Glomerular visceral epithelial cell (primary cell): ENCODE data around the gene NMT2.
A peak's percentile ranks its signal among the peaks of the same experiment; 100 is the strongest.

Experiments used
- DNase-seq: peaks from one replicate; pipeline ENCODE4 v3.0.0-alpha.2; 2016; ENCODE audit errors: extremely low spot score

NMT2 gene

DNA sequence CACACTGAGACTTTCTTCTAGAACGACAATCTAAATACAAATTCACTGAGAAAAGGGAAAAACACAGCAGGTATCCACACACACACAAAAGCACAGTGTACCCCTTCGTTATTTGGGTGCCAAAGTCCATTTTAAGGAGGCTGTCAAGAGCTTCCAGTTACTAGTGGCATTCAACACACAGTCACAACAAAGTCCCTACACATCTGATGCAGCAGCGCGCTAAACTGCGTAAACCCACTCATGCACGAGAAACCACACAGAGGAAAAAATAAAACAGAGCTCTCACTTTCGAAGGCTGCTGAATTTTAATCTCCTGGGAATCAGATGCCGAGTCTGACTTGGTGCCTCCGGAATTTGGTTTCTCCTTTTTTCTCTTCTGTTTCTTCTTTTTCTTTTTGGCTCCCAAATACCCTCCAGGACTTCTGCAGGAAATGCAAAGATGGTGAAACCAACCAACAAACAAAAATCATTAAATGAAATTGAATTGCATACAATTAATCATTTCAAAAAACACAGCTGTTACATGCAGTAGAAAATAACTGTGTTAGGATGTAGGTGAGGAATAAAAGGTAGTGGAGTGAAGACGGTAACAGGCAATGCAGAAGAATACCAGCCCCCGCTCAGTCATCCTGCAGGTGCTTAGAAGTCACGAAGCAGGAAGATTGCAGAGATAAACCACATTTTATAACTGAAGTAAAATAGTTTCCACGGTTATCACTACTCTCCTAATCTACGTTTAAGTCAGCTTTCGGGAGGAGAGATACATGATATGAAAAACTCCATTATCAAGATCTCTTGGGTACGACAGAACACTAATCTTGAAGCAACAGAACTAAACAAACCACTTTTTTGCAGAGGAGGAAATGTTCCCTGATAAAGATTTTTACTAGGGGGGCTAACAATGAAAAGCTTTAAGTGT, 27.1 kb downstream of the NMT2 start:
- DNase-seq: no peak

DNA sequence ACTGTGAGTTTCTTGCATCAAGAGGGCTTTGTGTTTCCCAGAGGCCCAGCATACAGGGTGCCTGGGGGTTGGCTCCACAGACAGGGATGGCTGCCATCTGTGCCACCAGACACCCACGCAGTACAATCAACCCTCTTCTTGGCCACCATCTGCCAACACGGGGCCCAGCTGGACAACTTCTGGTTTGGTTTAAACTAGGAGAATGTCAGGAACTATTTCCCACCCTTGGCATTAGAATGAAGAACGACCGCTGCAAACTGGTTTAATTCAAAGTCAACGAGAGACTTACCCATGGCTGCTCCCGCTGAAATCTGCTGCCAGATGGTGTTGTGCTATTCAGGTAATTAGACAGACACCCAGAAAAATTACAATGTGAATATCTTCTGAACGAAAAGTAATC, 27.8 kb downstream of the NMT2 start:
- no peak for DNase-seq

DNA sequence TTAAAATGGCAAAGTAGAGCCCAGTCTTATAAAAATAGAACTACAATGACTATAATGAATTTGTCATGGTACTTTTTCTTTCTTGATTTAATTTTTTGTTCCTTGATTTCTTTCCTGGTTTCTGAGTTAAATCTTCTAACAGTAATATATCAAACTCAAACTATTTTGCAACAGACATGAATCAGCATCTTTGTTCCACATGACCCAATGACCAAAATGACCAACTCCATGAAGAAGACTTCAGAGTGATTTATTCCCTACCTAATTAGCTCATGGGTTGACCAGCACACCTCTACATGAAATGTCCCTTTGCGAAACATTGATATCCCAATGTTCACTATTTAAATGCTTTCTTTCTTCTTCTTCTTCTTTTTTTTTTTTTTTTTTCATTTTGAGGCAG, 30.9 kb downstream of the NMT2 start:
- no peak for DNase-seq

DNA sequence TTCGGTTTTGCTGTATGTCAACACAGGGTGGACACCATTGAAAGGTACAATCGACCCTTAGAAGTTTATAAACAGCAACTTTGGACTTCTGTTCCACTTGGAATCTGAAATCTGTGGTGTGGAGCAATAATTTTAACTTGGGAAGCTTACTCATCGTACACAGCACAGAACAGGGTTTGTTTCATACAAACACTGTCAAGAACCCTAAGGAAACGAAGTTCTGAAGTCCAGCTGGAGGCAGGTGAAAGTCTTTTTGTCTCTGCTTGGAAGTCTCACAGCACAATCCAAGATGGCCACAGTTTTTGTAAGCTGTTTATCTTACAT, 31.5 kb downstream of the NMT2 start:
- no peak for DNase-seq

DNA sequence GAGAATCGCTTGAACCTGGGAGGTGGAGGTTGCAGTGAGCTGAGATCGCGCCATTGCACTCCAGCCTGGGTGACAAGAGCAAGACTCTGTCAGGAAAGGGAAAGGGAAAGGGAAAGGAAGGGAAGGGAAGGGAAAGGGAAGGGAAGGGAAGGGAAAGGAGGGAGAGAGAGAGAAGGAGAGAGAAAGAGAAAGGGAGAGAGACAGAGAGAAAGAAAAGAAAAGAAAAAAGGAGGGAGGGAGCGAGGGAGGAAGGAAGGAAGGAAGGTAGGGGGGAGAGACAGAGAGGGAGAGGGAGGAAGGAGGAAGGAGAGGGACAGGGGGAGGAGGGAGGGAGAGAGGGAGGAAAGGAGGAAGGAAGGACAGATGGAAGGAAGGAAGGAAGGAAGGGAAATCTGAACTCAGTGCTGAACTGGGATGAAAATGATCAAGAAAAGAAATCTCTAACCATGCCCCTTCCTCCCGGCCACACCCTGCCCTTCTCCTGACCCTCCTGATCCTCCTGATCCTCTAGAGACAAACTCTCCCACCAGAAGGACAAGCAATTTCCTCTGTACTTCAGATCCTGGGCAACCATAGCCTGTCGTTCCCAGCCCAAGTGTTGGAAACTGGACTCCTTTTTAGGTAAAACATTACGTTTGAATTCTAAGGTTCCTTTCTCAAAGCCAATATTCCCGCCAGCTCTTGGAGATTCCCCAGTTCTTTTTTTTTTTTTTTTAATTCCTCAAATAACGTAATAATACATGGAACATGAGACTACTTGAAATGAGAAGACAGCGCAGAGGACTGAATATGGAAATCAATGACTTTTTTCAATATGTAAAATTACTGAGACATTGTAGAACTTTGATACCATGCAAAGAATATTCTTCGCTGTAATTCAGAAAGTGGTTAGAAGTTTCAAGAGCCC, 32.1 kb downstream of the NMT2 start:
- DNase-seq: no peak

DNA sequence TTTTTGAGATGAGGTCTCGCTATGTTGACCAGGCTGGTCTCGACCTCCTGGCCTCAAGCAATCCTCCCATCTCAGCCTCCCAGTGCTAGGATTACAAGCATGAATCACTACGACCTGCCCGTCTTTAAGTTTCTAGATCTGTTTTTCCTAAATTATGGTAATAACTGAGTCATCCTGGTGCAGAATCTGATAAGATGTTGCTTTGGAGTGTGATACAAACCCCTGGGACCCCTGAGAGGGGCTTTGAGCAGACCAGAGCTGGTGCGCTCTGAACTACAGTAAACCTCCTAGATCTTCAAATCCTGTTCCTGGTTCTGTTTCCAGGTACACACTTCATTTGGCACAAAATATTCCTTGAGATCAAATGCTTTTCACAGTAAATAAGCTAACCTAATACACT, 37.2 kb downstream of the NMT2 start:
- no peak for DNase-seq

DNA sequence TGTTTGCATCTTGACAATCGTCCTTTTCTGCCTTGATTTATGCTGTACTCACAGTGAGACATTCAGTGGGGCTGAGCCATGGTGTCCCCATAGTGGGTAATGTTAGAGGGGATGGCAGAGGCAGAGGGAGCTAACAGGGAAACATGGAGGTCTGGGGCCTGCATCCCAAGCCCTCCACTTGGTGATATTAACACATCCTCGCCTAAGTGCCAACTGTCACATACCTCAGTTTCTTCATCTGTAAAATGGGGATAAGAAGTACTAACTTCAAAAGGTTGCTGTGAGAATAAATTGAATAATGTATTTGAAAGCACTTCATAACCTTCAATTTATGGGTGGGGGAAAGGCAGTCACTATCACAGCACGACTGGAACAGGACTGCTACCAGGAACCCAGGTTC, 43.6 kb downstream of the NMT2 start:
- DNase-seq: no peak

DNA sequence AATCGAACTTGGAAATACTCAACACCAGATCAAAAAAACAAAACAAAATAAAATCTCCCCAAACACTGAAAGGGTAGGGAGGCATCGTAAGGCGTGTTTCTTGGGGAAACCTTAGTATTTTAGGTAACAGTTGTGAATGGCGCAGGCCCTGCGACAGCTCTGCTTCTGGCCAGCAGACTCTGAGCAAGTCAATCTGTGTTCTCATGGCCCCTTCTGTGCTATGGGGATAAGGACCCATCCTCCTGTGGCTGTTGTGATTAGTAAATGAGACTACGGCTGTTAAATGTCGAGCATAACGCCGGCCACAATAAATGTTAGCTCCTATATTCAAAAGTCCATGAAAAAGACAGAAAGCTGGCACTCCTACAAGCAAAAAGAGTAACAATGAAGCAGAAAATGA, 44.3 kb downstream of the NMT2 start:
- DNase-seq: no peak

DNA sequence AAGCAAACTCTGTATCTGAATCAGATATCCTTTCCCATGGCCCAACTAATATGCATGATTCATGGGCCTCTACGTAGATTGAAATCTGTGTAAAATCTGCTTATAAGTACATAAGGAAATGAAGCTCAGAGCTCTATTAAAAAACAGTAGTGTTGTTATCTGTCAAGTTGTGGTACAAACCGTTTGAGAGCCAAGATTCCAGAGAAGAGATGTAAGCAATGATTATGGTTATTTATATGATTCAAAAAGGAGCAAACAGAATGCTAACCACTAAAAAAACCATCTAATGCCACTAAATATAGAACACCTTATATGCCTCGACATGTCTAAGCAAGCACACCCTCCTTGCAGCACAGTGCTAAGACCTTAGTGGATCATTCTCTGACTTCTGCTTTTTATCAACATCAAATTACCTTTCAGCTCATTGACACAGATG, 44.7 kb downstream of the NMT2 start:
- no peak for DNase-seq

DNA sequence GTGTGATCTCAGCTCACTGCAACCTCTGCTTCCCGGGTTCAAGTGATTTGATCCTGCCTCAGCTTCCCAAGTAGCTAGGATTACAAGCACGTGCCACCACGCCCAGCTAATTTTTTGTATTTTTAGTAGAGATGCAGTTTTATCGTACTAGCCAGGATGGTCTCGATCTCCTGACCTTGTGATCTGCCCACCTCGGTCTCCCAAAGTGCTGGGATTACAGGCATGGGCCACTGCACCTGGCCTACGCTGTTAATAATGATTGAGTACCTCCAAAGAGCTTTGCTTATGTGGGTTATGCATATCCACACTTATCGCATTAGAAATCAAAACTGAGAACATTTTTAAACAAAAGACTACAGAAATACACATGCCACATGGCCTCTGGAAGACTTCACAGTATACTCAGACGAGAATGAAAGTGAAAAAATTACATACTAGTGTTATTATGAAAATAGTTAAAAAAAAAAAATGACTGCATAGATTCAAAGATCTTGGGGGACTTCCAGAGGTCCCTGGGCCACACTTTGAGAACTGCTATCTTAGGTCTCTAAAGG, 45.9 kb downstream of the NMT2 start:
- DNase-seq: no peak

DNA sequence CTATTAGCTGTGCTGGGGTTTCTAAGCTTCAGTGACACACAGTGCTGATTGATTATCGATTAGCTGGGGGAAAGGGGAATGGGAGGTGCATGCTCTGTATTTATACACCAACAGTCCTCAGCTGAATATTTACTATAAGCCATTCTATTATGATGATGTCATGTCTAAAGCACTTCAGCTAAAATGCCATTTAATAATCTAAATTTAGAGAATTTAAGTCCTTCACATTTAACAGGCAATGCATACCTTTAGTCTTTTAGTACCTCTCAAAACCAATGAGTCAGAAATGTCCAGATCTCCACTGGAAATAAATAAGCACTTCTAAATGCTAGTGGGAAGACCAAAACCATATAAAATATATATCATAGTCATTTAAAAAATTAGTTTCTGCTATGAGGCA, 46.8 kb downstream of the NMT2 start:
- no peak for DNase-seq

DNA sequence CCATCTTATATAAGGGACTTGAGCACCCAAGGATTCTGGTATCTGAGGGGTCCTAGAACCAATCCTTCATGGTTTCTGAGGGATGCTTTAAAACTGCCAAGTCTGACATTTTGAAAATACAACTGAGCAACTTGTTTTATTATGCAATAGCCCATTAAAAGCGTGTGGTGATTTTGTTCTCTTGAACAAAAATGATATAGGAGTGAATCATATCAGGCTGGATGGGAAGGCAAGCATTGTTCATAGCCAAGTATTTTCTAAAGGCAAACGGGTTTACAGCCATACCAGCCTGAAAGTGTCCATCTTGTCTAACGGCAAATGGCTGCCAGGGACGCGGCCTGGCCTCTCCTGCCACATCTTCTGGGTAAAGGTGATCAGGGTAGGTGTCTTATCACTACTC, 48.0 kb downstream of the NMT2 start:
- no peak for DNase-seq

DNA sequence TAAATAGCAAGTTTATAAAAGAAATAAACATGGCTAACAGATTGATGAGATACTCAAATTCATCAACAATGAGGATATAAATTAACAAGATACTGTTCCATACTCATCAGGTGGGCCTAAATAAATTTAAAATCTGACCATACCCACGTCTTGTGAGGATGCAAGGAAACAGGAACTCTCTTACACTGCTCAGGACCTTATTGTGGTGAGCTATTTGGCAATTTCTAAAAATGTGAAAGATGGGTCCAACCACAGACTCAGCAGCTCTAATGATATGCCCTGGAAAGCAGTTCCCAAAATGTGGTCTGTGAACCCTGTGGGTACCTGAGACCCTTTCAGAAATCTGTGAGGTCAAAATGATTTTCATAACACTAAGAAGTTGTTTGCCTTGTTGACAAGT, 49.9 kb downstream of the NMT2 start:
- no peak for DNase-seq

DNA sequence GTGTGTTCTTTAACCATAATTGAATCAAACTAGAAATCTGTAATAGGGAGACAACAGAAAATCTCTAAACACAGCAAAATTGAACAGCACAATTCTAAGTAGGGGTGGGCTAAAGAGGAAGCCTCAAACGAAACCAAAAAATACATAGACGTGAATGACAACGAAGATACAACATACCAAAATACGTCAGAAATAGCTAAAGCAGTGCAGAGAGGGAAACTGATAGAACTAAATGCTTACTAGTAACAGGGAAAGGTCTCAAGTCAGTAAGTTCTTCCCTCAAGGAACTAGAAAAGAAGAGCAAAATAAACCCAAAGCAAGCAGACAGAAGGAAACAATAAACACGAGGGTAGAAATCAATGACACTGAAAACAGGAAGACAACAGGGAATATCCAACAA, 52.3 kb downstream of the NMT2 start:
- DNase-seq: no peak

DNA sequence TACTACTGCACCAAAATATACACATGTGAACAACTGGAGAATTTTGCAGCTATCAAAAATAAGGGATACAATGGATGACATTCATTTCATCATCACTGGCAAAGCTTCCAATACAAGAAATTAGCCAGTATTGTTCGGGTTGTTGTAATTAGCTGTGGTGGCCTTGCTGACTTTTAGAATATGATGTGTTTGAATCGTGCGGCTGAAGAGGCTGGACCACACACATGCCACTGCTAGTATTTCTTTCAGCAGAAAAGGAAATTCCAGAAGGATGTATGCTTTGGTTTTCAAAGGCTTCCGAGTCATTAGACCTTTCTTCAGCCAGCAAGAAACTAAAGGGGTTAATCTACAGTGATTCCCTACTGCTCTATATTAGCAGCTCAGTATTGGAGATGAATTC, 54.7 kb downstream of the NMT2 start:
- no peak for DNase-seq

DNA sequence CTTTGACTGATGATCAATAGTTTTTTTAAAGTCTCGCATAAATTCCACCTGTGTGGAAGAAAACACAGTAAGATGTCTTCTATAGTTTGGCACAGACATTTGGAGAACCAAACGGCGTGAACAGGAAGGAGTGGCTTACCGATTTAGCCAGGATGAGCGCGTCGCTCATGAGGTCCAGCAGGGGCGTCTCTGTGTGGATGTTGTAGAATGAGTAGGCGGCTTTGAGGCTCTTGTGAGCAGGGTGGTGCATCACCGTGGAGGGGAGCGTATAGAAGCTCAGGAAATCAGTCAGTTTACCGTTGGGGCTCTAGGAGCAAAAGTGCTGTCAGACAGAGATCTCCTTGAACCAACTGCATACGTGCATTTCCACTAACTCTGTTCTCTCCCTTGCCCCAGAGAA, 55.8 kb downstream of the NMT2 start:
- no peak for DNase-seq

DNA sequence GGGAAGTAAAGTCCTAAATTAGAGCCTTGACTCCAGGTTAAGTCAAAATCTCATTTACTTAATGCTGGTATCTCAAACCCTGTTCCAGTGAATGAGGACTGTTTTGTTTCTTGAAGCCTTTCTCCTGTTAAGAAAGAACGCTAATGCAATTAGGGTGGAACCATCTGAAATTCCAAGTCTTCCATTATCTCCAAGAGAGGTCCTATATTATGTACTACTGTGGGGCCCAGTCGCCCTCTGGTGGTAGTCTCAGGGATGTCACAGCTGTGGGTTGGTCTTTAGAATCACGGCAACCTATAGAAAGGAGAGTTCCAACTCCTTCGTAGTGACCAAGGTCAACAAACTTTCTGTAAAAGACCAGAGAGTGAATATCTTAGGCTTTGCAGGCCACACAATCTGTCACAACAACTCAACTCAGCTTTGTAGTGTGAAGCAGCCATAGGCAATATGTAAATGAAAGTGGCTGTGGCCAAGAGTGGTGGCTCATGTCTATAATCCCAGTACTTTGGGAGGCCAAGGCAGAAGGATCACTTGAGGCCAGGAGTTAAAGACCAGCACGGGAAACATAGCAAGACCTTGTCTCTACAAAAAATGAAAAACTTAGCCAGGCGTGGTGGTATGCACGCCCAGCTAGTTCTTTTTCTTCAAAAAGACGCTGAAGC, 62.0 kb downstream of the NMT2 start:
- peak; percentile 72 for DNase-seq

DNA sequence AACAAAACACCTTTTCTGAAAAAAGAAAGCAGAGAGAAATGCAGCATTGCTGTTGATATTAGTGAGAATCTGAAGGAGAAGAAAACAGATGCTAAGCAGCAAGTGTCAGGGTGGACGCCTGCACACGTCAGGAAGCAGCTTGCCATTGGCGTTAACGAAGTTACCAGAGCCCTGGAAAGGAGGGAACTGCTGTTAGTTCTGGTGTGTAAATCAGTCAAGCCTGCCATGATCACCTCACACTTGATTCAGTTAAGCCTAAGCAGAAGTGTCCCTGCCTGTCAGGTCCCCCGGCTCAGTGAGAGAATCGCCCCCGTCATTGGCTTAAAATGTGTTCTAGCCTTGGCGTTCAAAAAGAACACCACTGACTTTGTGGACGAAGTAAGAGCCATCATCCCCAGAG, 65.0 kb downstream of the NMT2 start:
- DNase-seq: no peak

DNA sequence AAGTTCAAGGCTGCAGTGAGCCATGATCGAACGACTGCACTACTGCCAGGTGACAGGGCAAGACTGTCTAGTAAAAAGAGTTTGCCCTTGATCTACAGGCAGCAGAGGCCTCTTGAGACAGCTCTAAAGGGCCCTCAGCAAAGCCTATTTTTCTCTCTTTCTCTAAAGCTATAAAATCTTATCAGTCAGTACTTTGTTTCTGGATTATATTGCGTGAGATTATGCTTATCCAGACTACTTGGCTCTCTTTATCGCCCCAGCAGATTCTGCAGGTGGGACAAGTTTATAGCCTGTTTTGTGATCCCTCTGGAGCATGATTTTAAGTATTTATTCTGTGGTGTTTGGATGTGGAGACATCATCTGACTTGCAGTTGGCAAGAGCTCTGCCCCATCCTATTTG, 68.6 kb downstream of the NMT2 start:
- no peak for DNase-seq

DNA sequence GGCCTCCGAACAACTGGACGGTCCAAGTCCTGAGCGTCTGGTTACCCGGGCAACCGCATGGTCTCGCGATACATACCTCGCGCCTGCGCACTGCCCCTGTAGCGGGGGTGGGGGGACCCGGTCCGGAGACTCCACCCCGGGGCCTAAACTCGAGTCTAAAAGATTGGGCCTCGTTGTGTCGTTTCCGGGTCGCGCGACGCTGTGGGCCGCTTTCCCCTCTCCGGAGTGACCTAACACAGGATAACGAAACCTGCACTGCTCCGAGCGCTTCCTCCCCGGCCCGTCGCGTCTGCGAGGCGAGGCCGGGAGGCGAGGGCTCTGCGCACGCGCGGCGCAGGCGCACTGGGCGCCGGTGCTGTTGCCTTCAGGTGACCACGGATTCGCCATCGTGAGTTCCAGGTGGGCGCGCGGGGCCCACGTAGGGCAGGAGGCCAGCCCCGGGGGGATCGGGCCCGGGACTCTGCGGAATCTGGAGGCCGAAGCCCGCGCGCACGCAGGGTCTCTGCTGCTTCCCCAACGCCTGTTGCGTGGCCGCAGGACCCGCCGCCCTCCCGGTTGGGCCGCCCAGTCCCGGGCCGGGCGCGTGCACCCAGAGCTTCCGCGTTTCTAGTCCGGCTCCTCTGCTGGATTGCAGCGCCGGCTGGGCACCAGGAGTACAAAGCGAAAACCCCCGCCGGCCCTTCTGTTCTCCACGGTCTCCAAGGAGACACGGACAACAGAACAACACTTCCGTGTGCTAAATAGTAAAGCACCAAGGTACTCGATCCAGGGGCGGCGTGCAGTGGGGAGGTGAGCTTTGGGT, 71.3 kb downstream of the NMT2 start, which contains the start of gene RPP38:
Gene RPP38 (plus strand): TSS at position 345 of the 802 bp plus-strand sequence. CDS start 5,960 bp downstream, outside the sequence.
- DNase-seq: peak; percentile 96

DNA sequence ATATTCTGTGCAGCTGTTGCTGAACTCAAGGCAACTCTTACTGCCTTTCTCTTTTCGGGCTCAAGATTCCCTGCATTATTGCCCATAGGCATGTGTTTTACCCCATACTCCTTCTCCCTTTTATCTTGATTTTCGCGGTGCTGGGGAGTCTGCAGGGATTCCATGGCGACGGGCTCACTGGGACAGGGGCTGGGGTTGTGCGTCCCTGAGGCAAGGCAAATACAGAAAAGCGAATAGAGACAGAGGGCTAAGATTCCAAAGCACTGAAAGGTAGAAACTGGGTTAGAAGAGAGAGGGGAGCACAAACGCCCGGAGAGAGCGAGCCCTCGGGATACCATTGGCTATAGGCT, 71.9 kb downstream of the NMT2 start:
- DNase-seq: no peak
